Osteocyte (in vitro differentiated cells): Measurements from ENCODE around the gene CLNS1A. TPM values are rescaled to one million over a fixed set of nuclear protein-coding genes. Genes with fewer than 3 reads are reported as not detected.

Experiments
- DNase-seq: peaks from one replicate; pipeline ENCODE4 v3.0.0; 2021; ENCODE audit warnings: mixed read lengths; ENCODE audit not compliant: unreplicated experiment; ENCODE audit errors: extremely low spot score
- H3K27ac Mint-ChIP-seq: one replicate; pipeline ENCODE4 v1.8.0; 2021; ENCODE audit warnings: mild to moderate bottlenecking, mixed read lengths; ENCODE audit not compliant: unreplicated experiment
- H3K27me3 Mint-ChIP-seq: one replicate; pipeline ENCODE4 v1.8.0; 2021; ENCODE audit warnings: mixed read lengths; ENCODE audit not compliant: unreplicated experiment
- H3K36me3 Mint-ChIP-seq: one replicate; pipeline ENCODE4 v1.8.0; 2021; ENCODE audit warnings: mixed read lengths; ENCODE audit not compliant: unreplicated experiment
- H3K4me1 Mint-ChIP-seq: one replicate; pipeline ENCODE4 v1.8.0; 2021; ENCODE audit warnings: mixed read lengths; ENCODE audit not compliant: unreplicated experiment
- H3K4me3 Mint-ChIP-seq: one replicate; pipeline ENCODE4 v1.8.0; 2021; ENCODE audit warnings: mild to moderate bottlenecking, moderate library complexity, mixed read lengths; ENCODE audit not compliant: unreplicated experiment
- H3K9me3 Mint-ChIP-seq: one replicate; pipeline ENCODE4 v1.8.0; 2021; ENCODE audit warnings: mixed read lengths; ENCODE audit not compliant: unreplicated experiment
- total RNA-seq: library from RNA; stranded (reverse); gene quantifications from 2 replicates; pipeline ENCODE4 v1.2.1, GENCODE V29; 2021
- TF ChIP-seq, protein P1 (sequence below): fragments of 200-600 bp; sonication (generic); IDR thresholded peaks from 2 replicates; pipeline ENCODE4 v1.5.0; 2021; ENCODE audit warnings: antibody characterized with exemption, mild to moderate bottlenecking, moderate library complexity

The CLNS1A gene
- total RNA-seq, 1 donor from 2014 or later: 88.0 TPM

DNA sequence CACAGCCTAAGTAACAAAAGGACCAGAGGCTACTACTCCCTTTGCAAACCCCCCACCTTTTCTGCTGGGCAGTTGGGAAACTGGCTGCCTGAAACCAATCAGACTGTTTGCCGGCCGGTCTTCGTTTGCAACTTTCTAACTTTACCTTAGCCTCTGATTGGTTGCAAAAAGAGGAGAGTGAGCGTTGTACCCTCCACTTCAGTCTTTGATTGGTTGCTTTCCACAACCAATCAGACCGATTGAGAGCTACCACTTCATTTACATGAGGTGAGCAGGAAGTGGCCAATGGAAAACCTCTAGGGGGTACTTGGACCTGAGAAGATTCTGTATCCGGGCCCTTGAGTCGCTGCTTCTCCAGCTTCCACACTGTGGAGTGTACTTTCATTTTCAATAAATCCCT lies 18.8 kb upstream of the CLNS1A start:
- TF ChIP-seq, protein P1, sequence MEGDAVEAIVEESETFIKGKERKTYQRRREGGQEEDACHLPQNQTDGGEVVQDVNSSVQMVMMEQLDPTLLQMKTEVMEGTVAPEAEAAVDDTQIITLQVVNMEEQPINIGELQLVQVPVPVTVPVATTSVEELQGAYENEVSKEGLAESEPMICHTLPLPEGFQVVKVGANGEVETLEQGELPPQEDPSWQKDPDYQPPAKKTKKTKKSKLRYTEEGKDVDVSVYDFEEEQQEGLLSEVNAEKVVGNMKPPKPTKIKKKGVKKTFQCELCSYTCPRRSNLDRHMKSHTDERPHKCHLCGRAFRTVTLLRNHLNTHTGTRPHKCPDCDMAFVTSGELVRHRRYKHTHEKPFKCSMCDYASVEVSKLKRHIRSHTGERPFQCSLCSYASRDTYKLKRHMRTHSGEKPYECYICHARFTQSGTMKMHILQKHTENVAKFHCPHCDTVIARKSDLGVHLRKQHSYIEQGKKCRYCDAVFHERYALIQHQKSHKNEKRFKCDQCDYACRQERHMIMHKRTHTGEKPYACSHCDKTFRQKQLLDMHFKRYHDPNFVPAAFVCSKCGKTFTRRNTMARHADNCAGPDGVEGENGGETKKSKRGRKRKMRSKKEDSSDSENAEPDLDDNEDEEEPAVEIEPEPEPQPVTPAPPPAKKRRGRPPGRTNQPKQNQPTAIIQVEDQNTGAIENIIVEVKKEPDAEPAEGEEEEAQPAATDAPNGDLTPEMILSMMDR: no peak
- Mint-ChIP-seq H3K27ac (no peak overlapping the region), H3K4me1 (peaks cover 19% of the 10 kb centered on the region), H3K9me3 (no peaks in the 10 kb centered on the region), H3K27me3 (no peaks in the 10 kb centered on the region), H3K4me3 (no peak overlapping the region), H3K36me3 (no peaks in the 10 kb centered on the region)
- DNase-seq: no peak

DNA sequence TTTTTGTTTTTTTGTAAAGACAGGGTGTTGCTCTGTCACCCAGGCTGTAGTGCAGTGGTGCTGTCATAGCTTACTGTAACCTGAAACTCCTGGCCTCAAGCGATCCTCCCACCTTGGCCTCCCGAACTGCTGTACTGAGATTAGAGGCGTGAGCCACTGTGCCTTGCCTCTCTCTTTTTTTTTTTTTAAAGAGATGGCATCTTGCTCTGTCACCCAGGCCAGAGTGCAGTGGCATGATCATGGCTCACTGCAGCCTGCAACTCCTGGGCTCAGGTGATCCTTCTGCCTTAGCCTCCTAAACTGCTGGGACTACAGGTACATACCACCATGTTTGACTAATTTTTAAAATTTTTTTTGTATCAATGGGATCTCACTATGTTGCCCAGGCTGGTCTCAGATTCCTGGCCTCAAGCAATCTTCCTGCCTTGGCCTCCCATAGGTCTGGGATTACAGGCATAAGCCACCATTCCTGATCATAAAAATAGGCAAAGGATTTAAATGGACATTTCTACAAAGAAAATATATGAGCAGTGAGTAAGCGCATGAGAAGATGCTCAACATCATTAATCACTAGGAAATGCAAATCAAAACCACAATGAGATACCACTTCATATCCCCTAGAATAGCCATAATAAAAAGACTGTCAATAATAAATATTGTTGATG lies 17.3 kb upstream of the CLNS1A start:
- DNase-seq: no peak
- no peak overlapping the region for H3K4me3 Mint-ChIP-seq

DNA sequence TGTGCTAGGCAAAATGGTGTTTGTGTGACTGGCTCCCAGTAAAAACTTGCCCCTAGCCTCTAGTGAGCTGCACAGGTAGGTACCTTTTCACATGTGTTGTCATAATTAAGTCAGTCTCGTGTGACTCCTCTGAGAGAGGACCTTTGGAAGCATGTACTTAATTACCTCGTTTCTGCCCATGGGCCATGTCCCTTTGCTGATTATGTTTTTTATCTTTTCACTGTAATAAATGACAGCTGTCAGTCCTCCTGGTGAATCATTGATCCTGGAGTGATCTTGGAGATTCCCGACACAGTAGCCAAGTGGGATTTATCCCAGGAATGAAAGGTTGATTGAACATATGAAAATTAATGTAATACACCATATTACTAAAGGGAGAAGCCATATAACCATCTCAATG lies 12.5 kb upstream of the CLNS1A start:
- H3K9me3 Mint-ChIP-seq: no peaks in the 10 kb centered on the region
- no peaks in the 10 kb centered on the region for H3K27me3 Mint-ChIP-seq
- no peak overlapping the region for H3K27ac Mint-ChIP-seq
- TF ChIP-seq, protein P1: no peak
- DNase-seq: no peak
- no peak overlapping the region for H3K4me3 Mint-ChIP-seq
- no peaks in the 10 kb centered on the region for H3K4me1 Mint-ChIP-seq
- H3K36me3 Mint-ChIP-seq: no peaks in the 10 kb centered on the region

More for the DNA sequence above, 17.3 kb upstream of the CLNS1A start:
- H3K36me3 Mint-ChIP-seq: no peaks in the 10 kb centered on the region
- H3K9me3 Mint-ChIP-seq: no peaks in the 10 kb centered on the region
- TF ChIP-seq, protein P1: no peak
- no peak overlapping the region for H3K27ac Mint-ChIP-seq
- H3K27me3 Mint-ChIP-seq: no peaks in the 10 kb centered on the region
- peaks cover 19% of the 10 kb centered on the region for H3K4me1 Mint-ChIP-seq

DNA sequence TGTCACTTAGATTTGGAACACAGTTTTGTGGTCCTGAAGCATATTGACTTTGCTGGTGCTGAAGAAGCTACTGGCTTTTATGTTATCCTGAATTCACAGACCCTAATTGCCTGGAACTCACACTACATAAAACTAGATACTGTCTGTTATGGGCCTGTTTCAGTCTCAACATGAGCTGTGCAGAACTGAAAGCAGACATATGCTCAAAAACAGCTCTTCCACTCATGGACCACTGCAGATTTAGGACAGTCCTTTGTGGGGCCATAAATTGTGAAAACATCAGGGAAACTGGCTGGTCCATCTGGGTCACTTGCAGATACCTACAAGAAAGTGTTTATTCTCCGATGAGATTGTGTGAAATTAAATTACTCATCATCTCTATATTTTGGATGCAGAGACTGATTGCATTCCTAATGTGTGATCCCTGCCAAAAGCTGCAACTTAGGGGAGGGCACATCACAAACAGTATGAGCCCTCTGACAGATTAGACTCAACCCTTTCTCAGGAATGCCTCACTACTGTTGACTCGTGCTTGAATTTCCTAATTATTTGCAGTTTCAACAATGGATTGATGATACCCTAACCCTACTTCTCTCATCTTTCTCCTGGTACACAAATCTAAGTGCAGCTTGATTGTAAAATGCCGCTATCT lies 10.2 kb upstream of the CLNS1A start:
- H3K27me3 Mint-ChIP-seq: no peaks in the 10 kb centered on the region
- no peak overlapping the region for H3K4me3 Mint-ChIP-seq
- no peak overlapping the region for H3K27ac Mint-ChIP-seq
- DNase-seq: no peak
- H3K9me3 Mint-ChIP-seq: no peaks in the 10 kb centered on the region
- no peaks in the 10 kb centered on the region for H3K36me3 Mint-ChIP-seq
- TF ChIP-seq, protein P1: no peak
- peaks cover 3% of the 10 kb centered on the region for H3K4me1 Mint-ChIP-seq

DNA sequence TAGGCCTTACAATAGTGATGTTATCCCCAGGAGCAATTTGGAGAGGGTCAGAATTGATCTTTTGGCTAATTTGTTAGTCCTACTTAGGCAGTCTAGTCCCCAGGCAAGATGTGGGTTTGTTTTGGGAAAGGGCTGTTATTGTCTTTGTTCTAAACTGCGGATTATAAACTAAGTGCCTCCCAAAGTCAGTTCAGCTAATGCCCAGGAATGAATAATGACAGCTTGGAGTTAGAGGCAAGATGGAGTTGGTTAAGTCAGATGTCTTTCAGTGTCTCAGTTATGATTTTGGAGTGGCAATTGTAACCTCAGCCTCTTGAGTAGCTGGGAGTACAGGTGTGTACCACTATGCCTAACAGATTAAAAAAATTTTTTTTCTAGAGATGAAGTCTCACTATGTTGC lies 7.3 kb upstream of the CLNS1A start:
- H3K4me3 Mint-ChIP-seq: no peak overlapping the region
- no peak for DNase-seq
- H3K27ac Mint-ChIP-seq: no peak overlapping the region
- H3K36me3 Mint-ChIP-seq: no peaks in the 10 kb centered on the region
- peaks cover 3% of the 10 kb centered on the region for H3K4me1 Mint-ChIP-seq
- no peaks in the 10 kb centered on the region for H3K27me3 Mint-ChIP-seq
- TF ChIP-seq, protein P1: no peak
- H3K9me3 Mint-ChIP-seq: no peaks in the 10 kb centered on the region
